ENCODE measurements around the gene LILRA6.
A peak's percentile ranks its signal among the peaks of the same experiment; 100 is the strongest.
"Not testable (repeated sequence)": the region's sequence is repeated elsewhere in the genome, so short reads cannot be mapped to it uniquely, and the experiment has no call there.

Gene LILRA6

GRCh38 chr19:54240372-54241336 is 1.9 kb downstream of the LILRA6 start:
- H3K79me2 ChIP-seq (ENCODE audit: low read length); H3K27ac ChIP-seq (ENCODE audit: low read length); H3K9ac ChIP-seq (ENCODE audit: low read length); H3K4me2 ChIP-seq (ENCODE audit: low read length); H3K36me3 ChIP-seq (replicated peaks; ENCODE audit: low read depth, low read length); H3K4me1 ChIP-seq (ENCODE audit: low read length); H4K20me1 ChIP-seq (ENCODE audit: insufficient read depth, low read length); H3K4me3 ChIP-seq (ENCODE audit: low read length); H3K9me3 ChIP-seq (ENCODE audit: insufficient read depth, low read length); H2AFZ ChIP-seq (ENCODE audit: low read depth, low read length): not testable (repeated sequence)
- H3K27me3 ChIP-seq (ENCODE audit: low read depth, low read length) = peaks cover 24% of the 10 kb centered on the region; the same call in 1 of the 2 replicates

GRCh38 chr19:54239491-54240371 is 2.9 kb downstream of the LILRA6 start:
- H3K4me2 ChIP-seq (ENCODE audit: low read length); H3K79me2 ChIP-seq (ENCODE audit: low read length); H2AFZ ChIP-seq (ENCODE audit: low read depth, low read length); H3K4me3 ChIP-seq (ENCODE audit: low read length); H4K20me1 ChIP-seq (ENCODE audit: insufficient read depth, low read length); H3K36me3 ChIP-seq (replicated peaks; ENCODE audit: low read depth, low read length); H3K4me1 ChIP-seq (ENCODE audit: low read length); H3K9ac ChIP-seq (ENCODE audit: low read length); H3K27ac ChIP-seq (ENCODE audit: low read length); H3K9me3 ChIP-seq (ENCODE audit: insufficient read depth, low read length): not testable (repeated sequence)
- peaks cover 33% of the 10 kb centered on the region; the same call in 1 of the 2 replicates for H3K27me3 ChIP-seq (ENCODE audit: low read depth, low read length)

GRCh38 chr19:54233941-54234340 is 8.6 kb downstream of the LILRA6 start:
- H3K79me2 ChIP-seq (ENCODE audit: low read length) = no peaks in the 10 kb centered on the region
- H3K36me3 ChIP-seq (replicated peaks; ENCODE audit: low read depth, low read length) = no peaks in the 10 kb centered on the region
- no peak overlapping the region for H3K4me2 ChIP-seq (ENCODE audit: low read length)
- H3K27me3 ChIP-seq (ENCODE audit: low read depth, low read length) = peaks cover 54% of the 10 kb centered on the region
- no peaks in the 10 kb centered on the region for H3K9me3 ChIP-seq (ENCODE audit: insufficient read depth, low read length)
- H3K9ac ChIP-seq (ENCODE audit: low read length) = no peak overlapping the region
- no peaks in the 10 kb centered on the region for H3K4me1 ChIP-seq (ENCODE audit: low read length)
- H3K4me3 ChIP-seq (ENCODE audit: low read length) = no peak overlapping the region
- TF ChIP-seq CTCF (IDR thresholded peaks at IDR 0.05; ENCODE audit: low read depth, low read length) (no peak), EZH2phosphoT487 (IDR thresholded peaks at IDR 0.05; ENCODE audit: low read depth) (no peak)
- no peak overlapping the region for H3K27ac ChIP-seq (ENCODE audit: low read length)
- no peak overlapping the region for H2AFZ ChIP-seq (ENCODE audit: low read depth, low read length)
- H4K20me1 ChIP-seq (ENCODE audit: insufficient read depth, low read length) = no peaks in the 10 kb centered on the region

GRCh38 chr19:54231077-54231931 is 11.3 kb downstream of the LILRA6 start:
- Histone ChIP-seq H3K27me3 (ENCODE audit: low read depth, low read length) (peaks cover 42% of the 10 kb centered on the region), H3K4me2 (ENCODE audit: low read length) (peak overlapping the region; percentile 46), H4K20me1 (ENCODE audit: insufficient read depth, low read length) (no peaks in the 10 kb centered on the region), H3K27ac (ENCODE audit: low read length) (no peak overlapping the region), H3K9me3 (ENCODE audit: insufficient read depth, low read length) (no peaks in the 10 kb centered on the region), H3K9ac (ENCODE audit: low read length) (no peak overlapping the region), H3K4me1 (ENCODE audit: low read length) (no peaks in the 10 kb centered on the region), H3K79me2 (ENCODE audit: low read length) (no peaks in the 10 kb centered on the region), H3K36me3 (replicated peaks; ENCODE audit: low read depth, low read length) (no peaks in the 10 kb centered on the region), H2AFZ (ENCODE audit: low read depth, low read length) (no peak overlapping the region), H3K4me3 (ENCODE audit: low read length) (no peak overlapping the region)
- no peak for TF ChIP-seq EZH2phosphoT487 (IDR thresholded peaks at IDR 0.05; ENCODE audit: low read depth)
- TF ChIP-seq CTCF (IDR thresholded peaks at IDR 0.05; ENCODE audit: low read depth, low read length) = peak; percentile 96

All from OCI-LY3 (cell line).